ENCODE measurements around the gene CRYGC. TPM values are rescaled to one million over a fixed set of nuclear protein-coding genes. Genes with fewer than 3 reads are reported as not detected.

Gene CRYGC
- total and polyA plus RNA-seq, 2 of the 8 experiments (the other 6 are each of a cell fraction or from before 2014, with no cell fraction given), result not detected

DNA sequence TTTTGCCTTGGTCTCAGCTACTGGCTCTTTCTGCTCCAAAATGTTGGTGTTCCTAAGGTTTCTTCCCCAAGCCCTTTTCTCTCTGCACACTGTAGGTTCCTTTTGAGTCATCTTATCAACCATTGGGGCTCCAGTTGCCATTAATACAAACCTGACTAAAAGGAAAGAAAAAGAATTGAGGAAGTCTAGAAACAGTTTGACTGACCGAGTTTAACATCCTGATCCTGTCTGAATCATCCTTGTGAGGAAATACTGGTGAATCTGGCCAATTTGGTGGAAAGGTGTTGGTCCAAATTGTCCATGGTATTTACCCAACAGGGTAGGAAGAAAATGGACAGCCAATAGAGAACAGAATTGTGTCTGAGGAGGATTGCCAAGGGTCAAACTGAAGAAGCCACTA lies 43.6 kb downstream of the CRYGC start (continued):
- TF ChIP-seq, protein P1, sequence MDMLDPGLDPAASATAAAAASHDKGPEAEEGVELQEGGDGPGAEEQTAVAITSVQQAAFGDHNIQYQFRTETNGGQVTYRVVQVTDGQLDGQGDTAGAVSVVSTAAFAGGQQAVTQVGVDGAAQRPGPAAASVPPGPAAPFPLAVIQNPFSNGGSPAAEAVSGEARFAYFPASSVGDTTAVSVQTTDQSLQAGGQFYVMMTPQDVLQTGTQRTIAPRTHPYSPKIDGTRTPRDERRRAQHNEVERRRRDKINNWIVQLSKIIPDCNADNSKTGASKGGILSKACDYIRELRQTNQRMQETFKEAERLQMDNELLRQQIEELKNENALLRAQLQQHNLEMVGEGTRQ (IDR thresholded peaks at IDR 0.05; ENCODE audit: low read length), result no peak

Measured in H1 (cell line).